Endothelial cell of hepatic sinusoid (primary cell): ENCODE results near the gene DPM2.

Experiments used
- in situ Hi-C: cut with HindIII; loops from 2 replicates; pipeline ENCODE4 v1.10.0; 2017; ENCODE audit warnings: low sequenced_read_pairs

Gene DPM2

DNA sequence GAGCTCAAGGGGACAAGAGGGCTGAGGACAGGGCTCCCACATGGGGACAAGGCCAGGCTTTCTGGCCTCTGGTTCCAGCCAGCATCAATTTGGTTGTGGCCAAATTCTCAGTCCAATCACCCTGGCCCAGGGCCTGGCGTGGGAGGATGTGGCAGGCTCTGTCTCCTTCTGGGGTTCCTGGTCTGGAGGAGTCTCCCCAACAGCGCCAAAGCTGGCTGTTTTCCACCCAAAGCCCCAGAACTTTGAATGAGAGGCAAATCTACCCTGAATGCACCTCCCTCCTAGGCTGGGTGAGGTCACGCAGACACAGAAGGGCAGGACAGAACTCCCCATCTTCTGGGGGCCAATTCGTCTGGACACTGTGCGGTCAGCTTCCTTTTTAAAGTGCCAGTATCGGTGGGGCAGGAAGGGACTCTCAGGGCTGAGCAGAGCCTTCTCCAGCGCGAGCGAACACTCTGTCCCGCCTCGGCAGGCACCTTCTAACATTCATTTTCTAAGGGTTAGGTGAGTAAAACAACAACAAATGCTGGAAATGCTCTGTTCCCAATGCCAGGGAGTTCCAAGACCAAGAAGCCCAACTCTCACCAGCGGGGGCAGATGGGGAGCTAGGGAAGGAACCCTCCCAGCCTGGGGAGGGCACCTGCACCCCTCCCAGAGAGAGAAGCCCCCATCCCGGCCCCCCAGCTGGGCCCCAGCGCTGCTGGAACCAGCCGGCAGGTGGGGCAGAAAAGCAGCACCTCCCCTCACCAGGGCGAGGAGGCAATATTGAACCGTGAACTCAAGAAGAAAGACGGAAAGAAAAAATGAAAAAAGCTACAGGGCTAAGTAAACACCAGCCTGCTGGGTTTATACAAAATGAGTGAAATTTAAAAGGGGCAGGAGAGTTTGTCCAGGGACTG lies 3.7 kb upstream of the DPM2 start:
- in situ Hi-C loops, result loop anchor here (25.0 kb wide), 1 partner anchor 179 kb away; no protein-coding TSS in a partner anchor

DNA sequence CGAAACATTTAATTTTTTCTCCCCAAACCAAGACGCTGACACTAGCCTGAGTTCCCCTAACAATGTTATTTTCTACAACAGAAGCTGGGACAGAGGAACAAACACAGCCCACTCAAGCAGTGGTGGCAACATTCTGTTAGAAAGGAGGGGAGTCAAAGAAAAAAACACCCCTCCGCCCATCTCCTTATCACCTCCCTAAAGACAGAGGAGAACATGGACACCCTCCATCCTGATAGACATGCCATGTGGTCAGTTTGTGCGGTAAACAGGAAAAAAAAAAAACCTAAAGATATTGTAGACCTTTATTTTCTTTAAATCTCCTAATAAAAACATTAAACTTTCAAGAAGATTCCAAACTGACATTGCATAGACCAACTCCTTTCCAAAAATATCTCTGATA lies 2.9 kb upstream of the DPM2 start:
- in situ Hi-C loops, result loop anchor here (25.0 kb wide), 1 partner anchor 178 kb away; no protein-coding TSS in a partner anchor

DNA sequence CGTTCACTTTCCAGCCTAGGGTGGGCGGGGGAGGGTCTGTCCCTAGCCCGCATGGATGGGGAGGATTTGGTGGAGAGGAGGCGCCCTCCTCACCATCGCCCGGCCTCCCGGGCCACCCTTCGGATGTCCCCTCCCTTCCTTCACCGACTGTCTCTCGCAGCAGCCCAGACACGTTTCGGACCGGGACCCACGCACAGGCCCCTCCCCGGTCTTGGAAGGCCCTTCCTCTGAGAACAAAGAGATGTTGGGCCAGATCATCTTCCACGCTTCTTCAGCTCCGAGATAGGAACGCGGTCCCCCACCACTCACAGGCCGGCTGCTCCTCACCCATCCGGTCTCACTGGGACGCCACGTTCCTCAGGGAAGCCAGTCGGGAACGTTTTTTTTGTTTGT lies 640 bp upstream of the DPM2 start:
- in situ Hi-C loops, result loop anchor here (5.0 to 25.0 kb wide), 3 partner anchors 44 to 176 kb away; partner anchors contain the start of gene EEIG1

DNA sequence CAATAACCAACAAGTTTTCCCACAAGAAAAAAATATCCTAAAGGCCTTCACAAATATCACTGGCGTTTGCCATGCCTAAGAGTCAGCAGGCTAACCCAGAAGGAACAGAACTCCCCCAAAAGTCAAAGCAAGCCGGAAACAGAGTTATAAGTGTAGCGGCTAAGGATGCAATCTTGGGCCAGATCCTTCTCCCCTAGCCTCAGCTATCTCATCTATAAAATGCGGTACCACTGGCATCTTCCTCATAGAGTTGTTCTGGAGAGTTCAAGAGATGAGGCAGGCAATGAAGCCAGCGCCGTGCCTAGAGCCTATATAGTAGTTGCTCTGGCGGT lies 632 bp downstream of the DPM2 start:
- in situ Hi-C loops, result loop anchor here (5.0 to 25.0 kb wide), 3 partner anchors 45 to 175 kb away; partner anchors contain the start of gene EEIG1

DNA sequence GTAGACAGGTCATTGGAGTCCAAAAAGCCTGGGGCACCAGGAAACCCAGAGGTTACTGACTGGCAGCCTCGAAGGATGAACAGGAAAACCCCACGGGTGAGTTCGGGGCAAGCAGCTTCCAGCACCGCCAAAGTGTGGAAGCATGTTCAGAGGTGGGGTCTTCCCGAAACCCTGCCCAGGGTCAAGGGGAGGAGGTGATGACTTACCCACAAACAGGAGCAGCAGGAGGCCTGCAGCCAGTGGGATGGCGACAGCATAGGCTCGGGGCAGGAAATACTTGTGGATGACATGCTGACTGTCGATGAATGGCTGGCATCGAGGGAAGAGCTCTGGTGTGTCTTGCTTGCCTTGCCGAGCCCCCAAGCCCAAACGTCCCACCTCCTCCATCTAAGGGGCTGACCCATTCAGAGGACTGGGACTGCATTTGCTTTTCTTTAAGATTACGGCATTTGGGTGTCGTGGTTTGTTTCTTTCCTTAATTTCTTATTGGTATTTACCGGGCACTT lies 1.3 kb downstream of the DPM2 start:
- in situ Hi-C loops, result loop anchor here (5.0 to 25.0 kb wide), 3 partner anchors 46 to 174 kb away; partner anchors contain the start of gene EEIG1

DNA sequence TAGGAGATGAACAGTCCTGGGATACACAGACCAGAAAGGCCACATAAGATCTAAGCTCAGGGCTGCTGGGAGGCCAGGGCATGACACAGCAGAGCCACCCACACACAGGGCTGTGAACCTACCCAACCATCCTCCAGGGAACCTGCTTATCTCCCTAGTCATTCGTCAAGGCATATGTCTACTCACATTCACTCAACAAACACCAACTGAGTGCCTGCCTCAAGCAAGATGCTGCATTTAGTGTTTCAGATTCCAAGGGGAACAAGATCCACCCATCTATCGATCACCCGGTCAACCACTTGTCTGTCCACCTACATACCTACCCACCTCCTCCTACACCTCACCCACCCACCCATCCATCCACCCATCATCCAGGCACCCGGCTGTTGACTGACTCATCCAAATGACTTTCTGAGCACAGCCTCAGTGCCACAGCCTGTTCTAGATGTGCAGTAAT lies 1.9 kb downstream of the DPM2 start:
- in situ Hi-C loops, result loop anchor here (5.0 to 25.0 kb wide), 3 partner anchors 47 to 173 kb away; partner anchors contain the start of gene EEIG1

DNA sequence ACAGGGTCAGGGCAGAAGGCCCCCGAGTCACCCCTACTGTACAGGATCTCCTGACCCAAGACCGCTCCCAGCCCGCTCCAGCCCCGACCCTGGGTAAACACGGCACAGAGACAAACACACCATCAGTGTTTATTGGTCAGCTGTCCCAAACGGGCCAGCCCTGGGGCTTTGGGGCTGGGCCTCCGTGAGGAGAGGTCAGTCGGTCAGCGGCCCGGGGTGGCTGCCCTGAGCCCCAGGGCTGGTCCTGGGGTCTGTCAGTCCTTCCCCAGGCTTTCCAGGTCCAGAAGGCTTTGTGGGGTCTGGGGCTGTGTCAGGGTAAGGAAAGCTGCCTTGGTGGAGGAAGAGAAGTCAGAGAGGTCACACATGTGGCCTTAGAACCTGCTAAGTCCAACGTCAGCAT lies 2.7 kb downstream of the DPM2 start:
- in situ Hi-C loops, result loop anchor here (5.0 to 25.0 kb wide), 3 partner anchors 47 to 173 kb away; partner anchors contain the start of gene EEIG1

DNA sequence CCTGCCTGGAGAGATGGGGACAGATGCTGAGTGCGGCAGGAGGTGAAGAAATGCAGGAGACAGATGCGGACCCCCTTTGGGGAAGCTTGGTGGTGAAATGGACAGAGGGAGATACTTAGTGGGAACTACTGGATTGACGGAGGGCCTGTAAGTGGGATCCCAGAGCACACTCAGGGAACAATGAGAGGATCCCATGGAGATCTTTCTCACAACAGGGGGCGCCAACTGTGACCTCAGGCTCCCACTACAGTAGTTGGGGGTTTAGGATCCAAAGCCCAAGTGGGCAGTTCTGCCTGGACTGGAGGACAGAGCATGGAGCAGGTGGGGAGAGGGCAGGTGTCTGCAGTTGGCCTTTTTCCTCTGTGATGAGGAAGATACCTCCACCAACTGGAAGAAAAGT lies 3.4 kb downstream of the DPM2 start:
- in situ Hi-C loops, result loop anchor here (10.0 to 25.0 kb wide), 2 partner anchors 111 to 172 kb away; no protein-coding TSS in a partner anchor

DNA sequence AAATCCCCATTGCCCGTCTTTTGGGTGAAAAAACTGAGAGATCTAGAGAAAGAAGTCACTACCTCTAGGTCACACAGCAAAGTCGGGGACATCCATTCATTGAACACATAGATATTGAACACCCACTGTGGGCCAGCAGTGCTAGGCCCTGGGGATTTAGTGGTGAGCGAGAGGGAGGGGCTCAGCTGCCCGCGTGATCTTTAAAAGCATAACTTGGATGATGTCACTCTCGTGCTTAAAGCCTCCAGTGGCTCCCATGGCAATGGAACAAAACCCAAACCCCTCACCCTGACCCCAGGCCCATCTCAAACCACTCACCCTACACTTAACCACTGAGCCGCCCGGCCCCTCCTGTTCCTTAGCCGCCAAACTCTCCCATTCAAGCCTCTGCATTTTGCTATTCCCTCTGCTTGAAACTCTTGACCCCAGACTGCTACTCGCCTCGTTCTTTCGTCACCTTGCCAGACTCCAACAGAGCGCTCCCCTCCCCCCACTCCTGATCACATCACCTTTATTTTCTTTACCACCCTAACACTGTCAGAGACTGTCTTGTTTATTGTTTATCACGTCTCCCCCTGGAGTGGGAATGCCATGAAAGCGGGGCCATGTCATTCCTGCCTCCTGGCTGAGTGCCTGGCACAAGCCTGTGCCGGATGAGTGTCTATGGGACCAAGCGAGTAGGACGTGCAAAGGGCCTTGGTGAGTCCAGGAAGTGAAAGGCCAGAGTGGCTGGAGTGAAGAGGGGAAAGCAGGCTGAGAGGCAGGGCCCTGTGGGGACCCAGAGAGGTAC lies 6.4 kb downstream of the DPM2 start:
- in situ Hi-C loops, result loop anchor here (10.0 to 25.0 kb wide), 2 partner anchors 114 to 169 kb away; no protein-coding TSS in a partner anchor

DNA sequence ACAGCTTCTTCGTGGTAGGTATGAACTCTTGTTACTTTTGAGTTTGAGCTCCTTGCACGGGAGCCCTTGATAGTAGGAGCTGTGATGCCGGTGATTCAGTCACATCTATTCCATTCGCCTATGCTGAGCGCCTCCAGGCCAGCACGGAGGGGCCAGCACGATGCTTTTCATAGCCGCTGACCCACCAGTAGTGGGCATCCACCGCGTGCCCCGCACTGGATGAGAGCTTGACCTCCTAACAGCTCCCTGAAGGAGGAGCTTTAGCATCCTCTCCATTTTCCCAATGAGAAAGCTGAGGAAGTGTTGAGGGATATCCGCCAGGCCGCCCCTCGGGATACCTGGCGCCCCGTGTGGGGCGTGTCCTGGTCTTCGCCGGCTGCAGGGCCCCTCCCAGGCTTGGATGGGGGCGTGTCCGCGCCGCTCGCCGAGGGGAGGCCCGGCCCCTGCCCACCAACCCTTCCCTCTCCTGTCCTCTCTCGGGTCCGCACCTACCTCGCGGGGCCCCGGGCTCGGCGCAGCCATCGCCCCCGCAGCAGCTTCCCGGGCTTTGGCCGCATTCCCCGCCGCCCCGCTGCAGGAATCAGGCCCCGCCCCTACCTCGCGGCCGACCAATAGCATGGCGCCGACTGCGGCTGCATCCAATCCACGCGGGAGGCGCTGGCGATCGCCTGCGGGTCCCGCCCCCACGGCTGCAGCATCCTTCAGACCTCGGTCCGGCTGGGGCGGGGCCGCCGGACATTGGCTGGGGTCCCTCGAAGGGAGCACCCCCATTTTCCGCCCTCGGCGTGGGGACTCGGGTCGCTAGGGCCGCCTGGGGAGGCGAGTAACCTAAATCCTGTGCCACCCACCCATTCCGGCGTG lies 7.2 kb downstream of the DPM2 start, which contains the start of gene PIP5KL1:
Gene PIP5KL1, minus strand, starts transcription at position 547 of the 861 bp plus-strand sequence. Its CDS starts 25 bp downstream, at position 522.
- in situ Hi-C loops, result loop anchor here (10.0 to 25.0 kb wide), 2 partner anchors 114 to 168 kb away; no protein-coding TSS in a partner anchor

DNA sequence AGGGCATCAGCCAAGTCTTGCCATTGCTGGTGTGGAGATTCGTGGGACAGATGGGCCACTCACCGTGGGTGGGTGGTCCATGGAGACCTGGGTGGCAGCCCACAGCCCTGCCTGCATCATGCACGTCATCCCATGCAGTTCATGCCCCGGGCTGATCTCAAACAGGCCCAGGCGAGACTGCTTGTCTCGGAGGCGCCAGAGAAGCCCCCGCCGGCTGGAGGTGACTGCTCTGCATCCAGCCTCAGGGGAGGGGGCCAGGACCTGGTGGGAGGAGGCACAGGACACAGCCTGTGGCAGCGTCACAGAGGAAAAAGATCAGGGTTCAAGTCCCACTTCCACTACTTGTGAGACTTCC lies 8.1 kb downstream of the DPM2 start:
- in situ Hi-C loops, result loop anchor here (25.0 kb wide), 1 partner anchor 167 kb away; no protein-coding TSS in a partner anchor

DNA sequence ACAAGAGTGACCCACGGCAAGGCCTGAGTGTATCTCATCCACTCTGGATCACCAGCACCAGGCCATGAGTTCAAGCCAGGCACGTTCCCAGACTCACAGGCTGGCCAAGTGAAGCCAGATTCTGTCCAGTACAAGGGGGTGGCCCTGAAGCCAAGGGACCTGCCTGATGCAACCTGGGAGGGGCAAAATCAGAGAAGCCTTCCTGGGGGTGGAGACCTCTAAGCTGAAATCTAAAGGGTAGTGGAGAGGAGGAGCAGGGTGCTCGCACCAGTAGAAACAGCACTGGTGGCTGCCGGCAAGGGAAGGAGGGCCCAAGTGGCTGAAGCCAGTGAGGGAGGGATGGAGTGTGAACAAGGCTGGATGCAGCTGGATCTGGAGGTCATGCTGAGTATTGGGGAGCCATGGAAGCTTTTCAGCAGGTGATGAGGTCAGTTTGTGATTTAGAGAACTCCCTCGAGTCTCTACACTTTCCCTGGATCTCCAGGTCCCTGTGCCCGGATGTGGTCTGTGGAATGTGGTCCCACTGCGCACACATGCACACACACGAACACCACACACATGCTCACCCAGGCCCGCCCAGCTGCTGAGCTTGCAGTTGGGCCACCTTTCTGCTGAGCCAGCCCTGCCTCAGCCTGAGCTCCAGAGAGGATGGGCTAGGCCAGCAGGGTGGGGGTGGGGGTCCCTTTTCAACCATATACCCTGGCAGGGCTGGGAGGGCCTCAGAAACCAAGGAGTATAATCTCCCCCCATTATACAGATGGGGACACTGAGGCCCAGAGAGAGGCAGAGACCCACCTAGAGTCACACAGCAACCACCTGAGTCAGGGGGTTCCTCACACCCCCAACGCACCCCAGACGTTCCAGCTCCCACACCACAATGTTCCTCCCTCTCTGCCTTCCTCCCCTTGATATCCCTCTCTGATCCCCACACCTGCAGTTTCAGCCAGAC lies 8.7 kb downstream of the DPM2 start:
- in situ Hi-C loops, result loop anchor here (25.0 kb wide), 1 partner anchor 167 kb away; no protein-coding TSS in a partner anchor

DNA sequence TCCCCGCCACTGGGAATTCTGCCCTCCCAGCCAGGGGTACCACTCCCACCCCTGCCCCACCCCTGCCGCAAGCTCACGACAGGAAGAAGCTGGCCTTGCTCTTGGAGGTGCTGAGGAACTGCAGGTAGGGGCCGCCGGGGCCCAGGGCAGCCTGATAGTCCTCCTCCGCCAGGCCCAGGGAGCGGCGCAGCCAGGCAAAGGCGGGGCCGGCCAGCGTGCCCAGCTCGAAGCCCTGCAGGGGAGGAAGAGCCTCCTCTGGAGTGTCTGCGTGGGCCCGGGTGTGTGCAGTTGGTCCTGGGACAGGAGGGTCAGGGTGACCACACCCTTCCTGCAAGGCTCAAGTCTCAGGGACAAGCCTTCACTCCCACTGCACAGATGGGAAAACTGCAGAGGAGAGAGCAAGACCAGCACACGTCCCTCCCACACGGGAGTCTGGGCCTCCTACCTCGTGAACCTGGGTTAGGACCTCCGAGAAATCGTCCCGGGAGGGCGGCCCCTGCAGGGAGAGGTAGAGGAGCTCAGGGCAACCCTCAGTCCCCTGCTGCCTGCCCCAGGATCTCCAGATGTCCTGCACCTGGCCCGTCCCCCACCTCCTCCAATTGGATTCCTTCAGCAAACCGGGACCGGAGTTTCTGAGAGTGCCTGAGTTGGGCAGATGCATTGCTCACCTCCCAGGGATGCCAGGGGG lies 9.5 kb downstream of the DPM2 start:
- in situ Hi-C loops, result loop anchor here (25.0 kb wide), 1 partner anchor 166 kb away; no protein-coding TSS in a partner anchor

DNA sequence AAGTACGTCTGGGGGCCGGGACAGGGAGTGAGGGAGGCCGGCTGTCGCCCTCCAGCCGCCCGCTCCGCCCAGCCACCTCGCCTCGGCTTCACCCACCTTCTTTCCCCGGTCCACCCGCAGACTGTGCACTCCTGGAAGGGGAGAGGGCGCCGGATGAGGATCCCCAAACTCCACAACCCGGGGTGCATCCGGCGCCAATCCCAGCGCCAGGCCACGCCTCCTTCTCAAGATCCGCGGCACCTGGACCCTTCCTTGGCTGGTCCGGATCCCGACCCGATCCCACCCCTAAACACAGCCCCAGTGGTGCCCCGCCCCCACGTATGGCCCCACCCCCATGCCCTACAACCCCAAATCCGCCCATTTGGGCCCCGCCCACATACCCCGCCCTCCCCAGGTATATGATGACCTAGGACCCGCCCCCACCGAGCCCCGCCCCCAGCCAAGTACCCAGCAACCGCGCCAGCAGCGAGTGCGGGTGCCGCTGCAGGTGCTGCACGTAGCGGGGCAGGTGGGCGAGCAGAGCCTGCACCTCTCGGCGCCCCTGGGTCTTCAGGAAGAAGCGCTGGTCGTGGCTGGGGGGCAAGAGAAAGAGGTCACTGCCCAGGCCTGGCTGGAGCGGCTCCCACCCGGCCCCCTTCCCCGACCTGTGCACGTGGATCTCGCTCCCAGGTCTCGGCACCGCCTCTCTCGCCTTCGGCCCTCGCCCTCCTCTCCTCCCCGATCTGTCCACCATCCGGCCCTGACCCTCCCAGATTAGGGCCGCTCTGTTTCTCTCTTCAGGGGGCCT lies 10.3 kb downstream of the DPM2 start:
- in situ Hi-C loops, result loop anchor here (25.0 kb wide), 1 partner anchor 165 kb away; no protein-coding TSS in a partner anchor

DNA sequence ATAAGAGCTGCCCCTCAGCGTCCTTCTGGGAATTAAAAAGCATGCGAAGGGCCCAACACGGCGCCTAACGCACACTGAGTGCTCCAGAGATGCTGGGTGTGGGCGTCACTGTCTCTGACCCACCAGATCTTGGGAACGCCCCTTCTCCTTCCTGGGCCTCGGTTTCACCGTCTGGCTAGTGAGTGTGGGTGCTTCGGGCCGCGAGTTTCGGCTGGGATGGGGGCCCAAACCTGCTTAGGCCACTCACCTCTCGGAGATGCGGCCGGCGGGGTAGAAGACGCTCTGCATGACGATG lies 10.8 kb downstream of the DPM2 start:
- in situ Hi-C loops, result loop anchor here (25.0 kb wide), 1 partner anchor 165 kb away; no protein-coding TSS in a partner anchor

DNA sequence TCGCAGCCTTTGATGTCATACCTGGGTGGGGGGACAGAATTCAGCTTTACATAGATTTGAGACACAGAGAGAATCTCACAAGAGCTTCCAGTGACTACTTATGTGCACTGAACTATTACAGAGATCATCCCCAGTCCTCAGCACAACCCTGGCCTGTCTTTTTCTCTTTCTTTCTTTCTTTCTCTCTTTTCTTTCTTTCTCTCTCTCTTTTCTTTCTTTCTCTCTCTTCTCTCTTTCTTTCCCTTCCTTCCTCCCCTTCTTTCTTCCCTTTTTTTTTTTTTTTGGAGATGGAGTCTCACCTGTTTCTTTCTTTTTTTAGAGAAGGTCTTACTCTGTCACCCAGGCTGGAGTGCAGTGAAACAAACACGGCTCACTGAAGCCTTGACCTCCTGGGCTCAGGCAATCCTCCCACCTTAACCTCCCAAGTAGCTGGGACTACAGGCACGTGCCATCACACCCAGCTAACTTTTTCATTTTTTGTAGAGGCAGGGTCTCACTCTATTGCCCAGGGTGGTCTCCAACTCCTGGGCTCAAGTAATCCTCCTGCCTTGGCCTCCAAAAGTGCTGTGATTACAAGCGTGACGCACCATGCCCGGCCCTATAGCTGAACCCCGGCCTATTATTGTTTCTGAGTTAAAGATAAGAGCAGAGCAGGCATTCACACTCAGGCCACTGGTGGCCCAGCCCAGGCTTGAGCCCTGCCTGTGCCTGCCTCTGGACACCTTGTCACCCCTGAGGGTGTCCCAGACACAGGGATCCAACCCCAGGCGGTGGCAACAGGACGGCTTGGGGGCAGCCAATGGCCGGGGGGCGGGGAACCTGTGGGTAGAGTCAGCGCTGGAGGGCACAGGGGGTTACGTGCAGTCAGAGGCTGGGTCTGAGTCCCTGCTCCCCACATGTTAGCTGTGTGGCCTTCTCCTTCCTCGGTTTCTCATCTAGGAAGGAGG lies 11.4 kb downstream of the DPM2 start:
- in situ Hi-C loops, result loop anchor here (25.0 kb wide), 1 partner anchor 164 kb away; no protein-coding TSS in a partner anchor
